ENCODE results near the gene KRT9. TPM values are rescaled to one million over a fixed set of nuclear protein-coding genes. Genes with fewer than 3 reads are reported as not detected.

Gene KRT9
- total and polyA plus RNA-seq, 2 of the 13 experiments (the other 11 are each of a cell fraction or from before 2014, with no cell fraction given), result not detected

- no peak for TF ChIP-seq RNF219 (CRISPR knock-in tag; IDR thresholded peaks at IDR 0.05)
- TF ChIP-seq HIC2 (CRISPR knock-in tag; IDR thresholded peaks at IDR 0.05; ENCODE audit: low read depth), result no peak
- TF ChIP-seq ZNF180 (CRISPR knock-in tag; IDR thresholded peaks at IDR 0.05; ENCODE audit: borderline replicate concordance, low read depth), result no peak
- no peak for TF ChIP-seq ZNF446 (CRISPR knock-in tag; IDR thresholded peaks at IDR 0.05)
- no peak for TF ChIP-seq ZNF543 (CRISPR knock-in tag; IDR thresholded peaks at IDR 0.05)
- no peak for TF ChIP-seq CBX5 (CRISPR knock-in tag; IDR thresholded peaks at IDR 0.05; ENCODE audit: borderline replicate concordance)
- TF ChIP-seq HMGA1 (CRISPR knock-in tag; conservative IDR thresholded peaks at IDR 0.05), result no peak
- TF ChIP-seq TOE1 (CRISPR knock-in tag; IDR thresholded peaks at IDR 0.05), result no peak
- TF ChIP-seq U2AF2 (IDR thresholded peaks at IDR 0.05; ENCODE audit: low read depth, low read length), result no peak
- no peak for TF ChIP-seq RXRA (CRISPR knock-in tag; IDR thresholded peaks at IDR 0.05)
- no peak for TF ChIP-seq ZNF784 (CRISPR knock-in tag; IDR thresholded peaks at IDR 0.05; ENCODE audit: borderline replicate concordance)
- no peak for TF ChIP-seq ZMYM2 (CRISPR knock-in tag; IDR thresholded peaks at IDR 0.05)
- no peak for TF ChIP-seq ZNF879 (CRISPR knock-in tag; IDR thresholded peaks at IDR 0.05)
- TF ChIP-seq NFYB (CRISPR knock-in tag; IDR thresholded peaks at IDR 0.05), result 0 out of 2 replicates have a peak, but pooled peaks have one; percentile 10
- TF ChIP-seq CENPT (CRISPR knock-in tag; IDR thresholded peaks at IDR 0.05; ENCODE audit: low read depth), result no peak
- no peak for TF ChIP-seq ZBTB39 (CRISPR knock-in tag; IDR thresholded peaks at IDR 0.05)
- TF ChIP-seq SRF (IDR thresholded peaks at IDR 0.05; ENCODE audit: low read depth, low read length), result no peak
- TF ChIP-seq ZNF737 (CRISPR knock-in tag; IDR thresholded peaks at IDR 0.05; ENCODE audit: borderline replicate concordance), result no peak
- TF ChIP-seq SPEN (CRISPR knock-in tag; IDR thresholded peaks at IDR 0.05; ENCODE audit: low read depth), result no peak
- no peak for TF ChIP-seq MYNN (CRISPR knock-in tag; IDR thresholded peaks at IDR 0.05; ENCODE audit: low read depth)
- 0 out of 2 replicates have a peak, but pooled peaks have one; percentile 7 for TF ChIP-seq ZNF83 (CRISPR knock-in tag; IDR thresholded peaks at IDR 0.05; ENCODE audit: borderline replicate concordance)
Observed at GRCh38 chr17:41527063-41528023, 44.5 kb downstream of the KRT9 start (continued).

All from HepG2 (cell line).